Left lung (tissue), 10 donors: Measurements from ENCODE around the gene INPP5A. TPM values are rescaled to one million over a fixed set of nuclear protein-coding genes. Genes with fewer than 3 reads are reported as not detected.

Experiments used
- ATAC-seq: fragments of 200-7000 bp; cut with Tn5 transposase; one replicate; pipeline ENCODE4 v1.9.1; 2020; ENCODE audit warnings: moderate library complexity
- DNase-seq, 4 donors: peaks; one replicate each; pipeline ENCODE4 v3.0.0-alpha.2; 2013 to 2020
- H3K27ac ChIP-seq, 2 donors: fragments of 200-600 bp; sonication (generic) in 1 of 2; one replicate each; pipeline versions ENCODE4 v1.5.0 to v1.8.0; 2020 to 2021
- H3K27me3 ChIP-seq, 2 donors: fragments of 200-600 bp; sonication (generic) in 1 of 2; one replicate each; pipeline versions ENCODE4 v1.5.0 to v1.8.0; 2020 to 2021
- H3K36me3 ChIP-seq, 2 donors: fragments of 200-600 bp; sonication (generic) in 1 of 2; one replicate each; pipeline versions ENCODE4 v1.5.0 to v1.8.0; 2020 to 2021
- H3K4me1 ChIP-seq, 2 donors: fragments of 200-600 bp; one replicate each; pipeline ENCODE4 v1.8.0; 2021
- H3K4me3 ChIP-seq, 2 donors: fragments of 200-600 bp; sonication (generic) in 1 of 2; one replicate each; pipeline versions ENCODE4 v1.5.0 to v1.8.0; 2020 to 2021; ENCODE audit warnings: mild to moderate bottlenecking in 1 of 2
- H3K9me3 ChIP-seq, 2 donors: fragments of 200-600 bp; sonication (generic) in 1 of 2; one replicate each; pipeline versions ENCODE4 v1.5.0 to v1.8.0; 2020 to 2021
- intact Hi-C, 2 donors: fragments of 100-400 bp; cut with DNase I; formaldehyde crosslinking; loops; one replicate each; pipeline versions ENCODE4 v1.11.2 to v1.14.2; 2022
- polyA plus RNA-seq, 6 donors: library from polyadenylated mRNA; unstranded; fragments of 120-200 nt; gene quantifications; one replicate each; pipeline ENCODE4 v1.2.1, GENCODE V29; 2013; ENCODE audit not compliant: insufficient read length in 6 of 6
- total RNA-seq, 2 donors: library from RNA; stranded (reverse); fragmentation: NEBNext Ultra II Directional; extraction: Animal tissue kit (Norgen Biotek cat#: 25700); gene quantifications; one replicate each; pipeline ENCODE4 v1.2.1, GENCODE V29; 2021
- TF ChIP-seq, protein P1 (sequence below), 2 donors: fragments of 200-600 bp; sonication (generic) in 1 of 2; IDR thresholded peaks; one replicate each; pipeline versions ENCODE4 v1.5.0 to v1.8.0; 2021; ENCODE audit warnings: antibody characterized with exemption in 2 of 2
- donor health status: DM: no; HTN: yes; CAD: no.
- donor health status: DM: no; HTN: no; CAD: no.

The INPP5A gene
- total and polyA plus RNA-seq, 8 donors: 32.0 to 44.0 (median 36.8) TPM

DNA sequence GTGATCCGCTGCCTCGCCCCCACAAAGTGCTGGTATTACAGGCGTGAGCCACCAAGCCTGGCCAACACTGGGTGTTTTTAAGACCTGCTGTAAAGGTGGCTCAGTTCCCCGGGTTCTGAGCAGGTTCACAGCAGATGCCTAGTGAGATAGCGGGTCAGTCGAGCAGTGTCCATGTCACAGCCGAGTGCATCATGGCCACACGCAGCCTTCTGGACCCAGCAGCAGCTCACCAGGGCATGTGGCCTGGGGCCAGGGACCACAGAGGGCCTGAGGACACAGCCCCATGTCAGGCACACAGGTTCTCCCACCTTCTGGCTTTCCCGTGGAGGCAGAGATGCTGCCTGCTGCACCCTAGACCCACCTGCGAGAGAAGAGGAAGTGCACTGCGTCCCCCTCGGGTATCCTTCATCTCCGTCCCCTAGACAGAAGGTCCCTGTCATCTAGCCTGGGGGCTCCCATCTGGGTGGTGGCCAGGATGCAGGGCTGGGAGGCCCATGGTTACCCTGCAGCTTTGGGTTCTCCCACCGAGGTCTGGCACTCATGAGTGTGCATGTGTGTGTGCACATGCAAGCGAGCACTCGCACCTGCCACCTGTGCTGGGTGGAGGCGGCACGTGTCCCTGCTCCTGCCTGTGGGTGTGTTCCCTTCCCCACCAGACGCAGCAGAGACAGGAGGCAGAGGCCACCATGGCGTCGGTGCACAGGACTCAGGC lies 149.8 kb downstream of the INPP5A start:
- peaks cover 0 to 24% of the 10 kb centered on the region in 2 donors for H3K36me3 ChIP-seq
- no peak for ATAC-seq
- DNase-seq: peak in 2 of 4 donors; percentile 15 to 49
- TF ChIP-seq, protein P1, sequence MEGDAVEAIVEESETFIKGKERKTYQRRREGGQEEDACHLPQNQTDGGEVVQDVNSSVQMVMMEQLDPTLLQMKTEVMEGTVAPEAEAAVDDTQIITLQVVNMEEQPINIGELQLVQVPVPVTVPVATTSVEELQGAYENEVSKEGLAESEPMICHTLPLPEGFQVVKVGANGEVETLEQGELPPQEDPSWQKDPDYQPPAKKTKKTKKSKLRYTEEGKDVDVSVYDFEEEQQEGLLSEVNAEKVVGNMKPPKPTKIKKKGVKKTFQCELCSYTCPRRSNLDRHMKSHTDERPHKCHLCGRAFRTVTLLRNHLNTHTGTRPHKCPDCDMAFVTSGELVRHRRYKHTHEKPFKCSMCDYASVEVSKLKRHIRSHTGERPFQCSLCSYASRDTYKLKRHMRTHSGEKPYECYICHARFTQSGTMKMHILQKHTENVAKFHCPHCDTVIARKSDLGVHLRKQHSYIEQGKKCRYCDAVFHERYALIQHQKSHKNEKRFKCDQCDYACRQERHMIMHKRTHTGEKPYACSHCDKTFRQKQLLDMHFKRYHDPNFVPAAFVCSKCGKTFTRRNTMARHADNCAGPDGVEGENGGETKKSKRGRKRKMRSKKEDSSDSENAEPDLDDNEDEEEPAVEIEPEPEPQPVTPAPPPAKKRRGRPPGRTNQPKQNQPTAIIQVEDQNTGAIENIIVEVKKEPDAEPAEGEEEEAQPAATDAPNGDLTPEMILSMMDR (IDR thresholded peaks at IDR 0.05): no peak
- peaks cover 0 to 15% of the 10 kb centered on the region in 2 donors for H3K4me1 ChIP-seq
- no peak overlapping the region for H3K27ac ChIP-seq
- H3K9me3 ChIP-seq: no peaks in the 10 kb centered on the region
- H3K4me3 ChIP-seq: no peak overlapping the region
- intact Hi-C loops: no loop called here
- H3K27me3 ChIP-seq: no peaks in the 10 kb centered on the region

DNA sequence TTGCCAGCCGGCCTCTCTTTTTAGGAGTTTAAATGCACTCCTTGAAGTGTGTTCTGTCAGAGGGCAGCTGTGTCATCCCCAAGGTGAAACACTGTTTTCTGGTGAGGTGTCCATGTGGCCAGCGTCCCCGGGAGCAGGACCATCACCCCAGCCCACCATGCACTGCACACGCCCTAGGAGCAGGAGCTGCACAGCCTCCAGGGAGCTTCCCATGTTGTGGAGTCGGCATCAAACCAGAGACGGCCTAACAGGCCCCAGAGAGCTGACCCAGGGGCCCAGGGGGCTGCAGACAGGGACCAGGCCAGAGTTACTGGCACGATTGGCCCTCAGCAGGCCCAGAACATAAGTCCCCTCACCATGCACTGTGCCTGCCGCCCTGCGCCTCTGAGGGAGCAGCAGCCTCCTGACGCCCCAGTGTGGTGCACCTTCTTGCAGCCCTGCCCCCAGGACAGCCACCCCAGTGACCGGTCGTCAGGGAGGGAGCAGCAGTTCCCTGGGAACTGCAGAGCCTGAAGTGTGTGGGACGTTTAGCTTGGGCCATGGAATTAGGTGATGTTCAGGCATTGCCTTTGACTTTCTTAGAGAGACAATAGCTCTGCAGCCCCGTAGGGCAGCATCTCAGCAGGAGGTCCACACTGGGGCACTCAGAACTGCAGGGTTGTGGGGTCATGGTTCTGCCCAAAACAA lies 150.4 kb downstream of the INPP5A start:
- H3K4me3 ChIP-seq: no peak overlapping the region
- TF ChIP-seq, protein P1 (IDR thresholded peaks at IDR 0.05): no peak
- ATAC-seq: no peak
- no peaks in the 10 kb centered on the region for H3K27me3 ChIP-seq
- intact Hi-C loops: no loop called here
- DNase-seq: peak in 2 of 4 donors; percentile 17 to 48
- H3K4me1 ChIP-seq: peaks cover 0 to 15% of the 10 kb centered on the region in 2 donors
- no peaks in the 10 kb centered on the region for H3K9me3 ChIP-seq
- no peak overlapping the region for H3K27ac ChIP-seq
- H3K36me3 ChIP-seq: peaks cover 0 to 24% of the 10 kb centered on the region in 2 donors

DNA sequence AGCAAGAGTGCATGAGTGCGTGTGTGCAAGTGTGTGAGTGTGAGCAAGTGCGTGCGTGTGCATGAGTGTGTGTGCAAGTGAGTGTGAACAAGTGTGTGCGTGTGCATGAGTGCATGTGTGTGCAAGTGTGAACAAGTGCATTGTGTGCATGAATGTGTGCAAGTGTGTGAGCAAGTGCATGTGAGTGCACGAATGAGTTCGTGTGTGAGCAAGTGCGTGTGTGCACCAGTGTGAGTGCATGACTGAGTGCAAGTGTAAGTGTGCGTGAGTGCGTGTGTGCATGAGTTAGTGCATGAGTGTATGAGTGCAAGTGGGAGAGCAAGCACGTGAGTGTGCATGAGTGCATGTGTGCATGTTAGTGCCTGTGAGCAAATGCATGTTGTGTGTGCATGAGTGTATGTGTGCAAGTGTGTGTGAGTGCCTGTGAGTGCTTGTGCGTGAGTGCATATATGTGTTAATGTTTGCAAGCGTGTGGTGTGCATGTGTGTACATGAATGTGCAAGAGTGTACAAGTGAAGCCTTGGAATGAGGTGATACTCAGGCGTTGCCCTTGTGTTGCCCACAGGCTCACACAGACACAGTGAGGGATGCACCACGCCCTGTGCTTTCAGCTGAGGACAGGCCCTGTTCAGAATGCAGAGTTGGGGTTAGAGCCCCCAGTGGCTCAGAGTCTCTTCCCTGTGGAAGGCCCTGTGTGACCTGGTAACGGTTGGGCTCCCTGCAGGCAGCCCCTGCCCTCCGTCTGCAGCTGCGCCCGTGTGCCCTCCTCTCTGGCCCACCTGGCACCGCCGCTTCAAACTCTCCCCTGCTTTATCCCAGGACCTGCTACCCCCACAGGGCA lies 151.2 kb downstream of the INPP5A start:
- H3K36me3 ChIP-seq: peaks cover 0 to 24% of the 10 kb centered on the region in 2 donors
- H3K9me3 ChIP-seq: no peaks in the 10 kb centered on the region
- DNase-seq (peak in 2 of 4 donors; percentile 12 to 47), ATAC-seq (no peak)
- TF ChIP-seq, protein P1 (IDR thresholded peaks at IDR 0.05): no peak
- H3K27ac ChIP-seq: no peak overlapping the region
- no peaks in the 10 kb centered on the region for H3K27me3 ChIP-seq
- intact Hi-C loops: no loop called here
- no peak overlapping the region for H3K4me3 ChIP-seq
- H3K4me1 ChIP-seq: peaks cover 0 to 15% of the 10 kb centered on the region in 2 donors

DNA sequence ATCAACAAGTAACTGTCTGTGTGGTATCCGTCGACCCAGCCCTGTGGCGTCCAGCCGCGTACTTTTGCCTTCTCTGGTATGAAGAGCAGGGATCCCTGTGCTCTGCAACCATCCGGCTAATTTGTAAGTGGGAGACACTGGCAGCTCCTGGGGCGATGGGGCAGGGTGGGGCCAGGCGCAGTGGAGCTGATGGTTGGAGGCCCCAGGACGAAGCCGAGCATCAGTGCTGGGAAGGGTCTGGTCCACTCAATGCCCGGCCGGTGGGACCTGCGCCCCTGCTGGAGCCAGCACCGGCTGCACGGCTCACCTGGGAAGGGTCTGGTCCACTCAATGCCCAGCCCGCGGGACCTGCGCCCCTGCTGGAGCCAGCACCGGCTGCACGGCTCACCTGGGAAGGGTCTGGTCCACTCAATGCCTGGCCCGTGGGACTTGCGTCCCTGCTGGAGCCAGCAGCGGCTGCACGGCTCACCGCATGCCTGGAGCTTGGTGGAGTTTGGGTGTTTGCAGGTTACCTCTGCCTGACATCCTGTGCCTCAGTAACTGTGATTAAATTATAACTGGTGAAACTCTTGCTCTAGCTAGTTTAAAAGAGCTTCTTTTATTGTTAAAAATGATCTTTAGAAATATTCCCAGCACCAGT lies 152.3 kb downstream of the INPP5A start:
- Histone ChIP-seq H3K36me3 (peaks cover 0 to 24% of the 10 kb centered on the region in 2 donors), H3K9me3 (peaks cover 0 to 1% of the 10 kb centered on the region in 2 donors), H3K4me3 (no peak overlapping the region), H3K27ac (no peak overlapping the region), H3K4me1 (peaks cover 0 to 5% of the 10 kb centered on the region in 2 donors), H3K27me3 (no peaks in the 10 kb centered on the region)
- DNase-seq: peak in 1 of 4 donors; percentile 58
- intact Hi-C loops: no loop called here
- ATAC-seq: no peak
- TF ChIP-seq, protein P1 (IDR thresholded peaks at IDR 0.05): no peak
